HCT116 (cell line): ENCODE results near the gene FRK. TPM values are rescaled to one million over a fixed set of nuclear protein-coding genes. Genes with fewer than 3 reads are reported as not detected.

Experiments used
- ATAC-seq: fragments of 200-7000 bp; cut with Tn5 transposase; 2 replicates; pipeline ENCODE4 v1.9.1; 2020; ENCODE audit warnings: mild to moderate bottlenecking, moderate library complexity
- BruUV-seq: library from RNA; stranded (reverse); fragments of 400-500 nt; replicated peaks from 2 replicates; lab custom pipeline; 2021; lab: Mats Ljungman, UMichigan
- CTCF ChIA-PET: fragments of 300-600 bp; sonication (Branson Sonifier 250); formaldehyde crosslinking; loops from one replicate; lab custom pipeline; 2021; ENCODE audit warnings: antibody characterized with exemption; lab: Charles Lee
- POLR2A ChIA-PET: fragments of 300-600, 350-600 bp; sonication (Branson Sonifier 250); formaldehyde crosslinking; loops from one replicate; lab custom pipeline; 2021; ENCODE audit warnings: antibody characterized with exemption; lab: Charles Lee
- RAD21 ChIA-PET, 2 experiments: fragments of 300-600 bp; sonication (Branson Sonifier 250); formaldehyde crosslinking; loops; one replicate each; lab custom pipeline; 2023; ENCODE audit warnings: low total read pairs in 2 of 2; ENCODE audit not compliant: uncharacterized antibody in 2 of 2, unreplicated experiment in 2 of 2, low non-redundant PET in 1 of 2; lab: Charles Lee
- DNase-seq: peaks from one replicate; pipeline ENCODE4 v3.0.0-alpha.2; 2010; ENCODE audit warnings: low read depth, low spot score
- H2AFZ ChIP-seq: fragments of 200-600 bp; shearing (Covaris generic), sonication (generic); 2 replicates; pipeline ENCODE4 v1.6.1; 2017; ENCODE audit warnings: low read depth, mixed run types, mixed read lengths, antibody characterized with exemption, low read length; ENCODE audit not compliant: poor library complexity, severe bottlenecking
- H3K27ac ChIP-seq: 2 replicates; pipeline ENCODE4 v1.5.1; 2012; ENCODE audit warnings: low read depth, low read length
- H3K27me3 ChIP-seq: fragments of 200-600 bp; sonication (generic); 2 replicates; pipeline ENCODE4 v1.6.1; 2016; ENCODE audit warnings: mixed run types, low read length, mixed read lengths; ENCODE audit not compliant: insufficient read depth
- H3K36me3 ChIP-seq, 2 experiments: fragments of 200-500 bp in 1 of 2; fragments of 200-600 bp in 1 of 2; sonication (Bioruptor generic) in 1 of 2; sonication (generic) in 1 of 2; 2 replicates each; pipeline versions ENCODE4 v1.5.1 to v1.6.1; 2014 to 2016; ENCODE audit warnings: low read length in 2 of 2, inconsistent platforms in 1 of 2, mixed read lengths in 1 of 2, mixed run types in 1 of 2; ENCODE audit not compliant: insufficient read depth in 2 of 2, control insufficient read depth in 1 of 2
- H3K4me1 ChIP-seq, 2 experiments: fragments of 200-600 bp in 1 of 2; sonication (generic) in 1 of 2; 2 replicates each; pipeline versions ENCODE4 v1.5.1 to v1.6.1; 2012 to 2017; ENCODE audit warnings: low read length in 2 of 2, inconsistent platforms in 1 of 2, mild to moderate bottlenecking in 1 of 2, mixed read lengths in 1 of 2, mixed run types in 1 of 2, moderate library complexity in 1 of 2; ENCODE audit not compliant: insufficient read depth in 2 of 2, control insufficient read depth in 1 of 2
- H3K4me2 ChIP-seq: fragments of 200-600 bp; sonication (generic); 2 replicates; pipeline ENCODE4 v1.6.1; 2017; ENCODE audit warnings: mixed run types, low read length, mixed read lengths
- H3K4me3 ChIP-seq, 2 experiments: fragments of 200-600 bp in 1 of 2; sonication (generic) in 1 of 2; replicated peaks in 1 of 2; 2 replicates each; pipeline ENCODE4 v1.5.1; 2011 to 2016; ENCODE audit warnings: low read length in 2 of 2, control low read depth in 1 of 2, low read depth in 1 of 2, mild to moderate bottlenecking in 1 of 2, mixed read lengths in 1 of 2, mixed run types in 1 of 2
- H3K79me2 ChIP-seq: fragments of 200-600 bp; sonication (generic); 2 replicates; pipeline ENCODE4 v1.6.1; 2017; ENCODE audit warnings: mild to moderate bottlenecking, mixed run types, low read length, moderate library complexity, mixed read lengths; ENCODE audit not compliant: insufficient read depth
- H3K9ac ChIP-seq: fragments of 200-600 bp; sonication (generic); 2 replicates; pipeline ENCODE4 v1.6.1; 2016; ENCODE audit warnings: low read length, mixed read lengths
- H3K9me2 ChIP-seq: fragments of 200-600 bp; sonication (generic), shearing (Covaris generic); 2 replicates; pipeline ENCODE4 v1.6.1; 2017; ENCODE audit warnings: mixed run types, mild to moderate bottlenecking, moderate library complexity; ENCODE audit not compliant: insufficient read depth
- H3K9me3 ChIP-seq, 2 experiments: fragments of 200-500 bp in 1 of 2; fragments of 200-600 bp in 1 of 2; sonication (Bioruptor generic) in 1 of 2; sonication (generic) in 1 of 2; 2 replicates each; pipeline ENCODE4 v1.6.1; 2014 to 2017; ENCODE audit warnings: low read length in 2 of 2, mixed read lengths in 2 of 2, inconsistent platforms in 1 of 2, low read depth in 1 of 2, mild to moderate bottlenecking in 1 of 2, mixed run types in 1 of 2, moderate library complexity in 1 of 2; ENCODE audit not compliant: control insufficient read depth in 1 of 2, insufficient read depth in 1 of 2
- H4K20me1 ChIP-seq: fragments of 200-600 bp; sonication (generic), shearing (Covaris generic); 2 replicates; pipeline ENCODE4 v1.6.1; 2017; ENCODE audit warnings: mixed run types, mild to moderate bottlenecking, moderate library complexity; ENCODE audit not compliant: insufficient read depth
- CEBPB ChIP-seq: IDR thresholded peaks from 2 replicates; pipeline ENCODE4 v1.6.1; 2012; ENCODE audit warnings: low read depth
- EZH2 ChIP-seq: fragments of 200-600 bp; sonication (generic); IDR thresholded peaks from 2 replicates; pipeline ENCODE4 v1.6.1; 2017; ENCODE audit warnings: antibody characterized with exemption, mixed run types
- POLR2A ChIP-seq: IDR thresholded peaks from 2 replicates; pipeline ENCODE4 v1.7.0; 2011; ENCODE audit warnings: borderline replicate concordance; ENCODE audit not compliant: insufficient read depth, insufficient read length; ENCODE audit errors: extremely low read depth
- POLR2AphosphoS5 ChIP-seq: IDR thresholded peaks from 2 replicates; pipeline ENCODE4 v1.6.1; 2011; ENCODE audit warnings: mild to moderate bottlenecking, low read depth, low read length, moderate library complexity
- YY1 ChIP-seq: IDR thresholded peaks from 2 replicates; pipeline ENCODE4 v1.6.1; 2011; ENCODE audit warnings: low read length, low read depth, moderate library complexity, mild to moderate bottlenecking; ENCODE audit not compliant: insufficient replicate concordance; ENCODE audit errors: extremely low read depth
- intact Hi-C: fragments of 100-400 bp; cut with micrococcal nuclease; formaldehyde crosslinking; loops from 2 replicates; pipeline ENCODE4 v1.10.0; 2022
- total RNA-seq: library from RNA; stranded (reverse); gene quantifications from one replicate; pipeline ENCODE4 v1.2.1, GENCODE V29; 2021; ENCODE audit not compliant: unreplicated experiment
- TF ChIP-seq, protein P1 (sequence below): IDR thresholded peaks from 2 replicates; pipeline ENCODE4 v1.6.1; 2011; ENCODE audit warnings: mild to moderate bottlenecking, low read length, moderate library complexity; ENCODE audit not compliant: insufficient replicate concordance; ENCODE audit errors: extremely low read depth
- TF ChIP-seq, protein P2 (sequence below): IDR thresholded peaks from 2 replicates; pipeline ENCODE4 v1.6.1; 2012
- TF ChIP-seq, protein P3 (sequence below), 3 experiments: fragments of 200-600 bp in 1 of 3; sonication (generic) in 1 of 3; IDR thresholded peaks in 2 of 3; conservative IDR thresholded peaks in 1 of 3; 2 replicates each; pipeline ENCODE4 v1.5.1; 2012 to 2017; ENCODE audit warnings: low read depth in 2 of 3, low read length in 2 of 3, antibody characterized with exemption in 1 of 3, borderline replicate concordance in 1 of 3, control low read depth in 1 of 3, mild to moderate bottlenecking in 1 of 3, mixed read lengths in 1 of 3, mixed run types in 1 of 3, moderate library complexity in 1 of 3; ENCODE audit not compliant: insufficient read depth in 1 of 3

The FRK gene
- total RNA-seq, 1 experiment from 2014 or later, result 3.7 TPM

DNA sequence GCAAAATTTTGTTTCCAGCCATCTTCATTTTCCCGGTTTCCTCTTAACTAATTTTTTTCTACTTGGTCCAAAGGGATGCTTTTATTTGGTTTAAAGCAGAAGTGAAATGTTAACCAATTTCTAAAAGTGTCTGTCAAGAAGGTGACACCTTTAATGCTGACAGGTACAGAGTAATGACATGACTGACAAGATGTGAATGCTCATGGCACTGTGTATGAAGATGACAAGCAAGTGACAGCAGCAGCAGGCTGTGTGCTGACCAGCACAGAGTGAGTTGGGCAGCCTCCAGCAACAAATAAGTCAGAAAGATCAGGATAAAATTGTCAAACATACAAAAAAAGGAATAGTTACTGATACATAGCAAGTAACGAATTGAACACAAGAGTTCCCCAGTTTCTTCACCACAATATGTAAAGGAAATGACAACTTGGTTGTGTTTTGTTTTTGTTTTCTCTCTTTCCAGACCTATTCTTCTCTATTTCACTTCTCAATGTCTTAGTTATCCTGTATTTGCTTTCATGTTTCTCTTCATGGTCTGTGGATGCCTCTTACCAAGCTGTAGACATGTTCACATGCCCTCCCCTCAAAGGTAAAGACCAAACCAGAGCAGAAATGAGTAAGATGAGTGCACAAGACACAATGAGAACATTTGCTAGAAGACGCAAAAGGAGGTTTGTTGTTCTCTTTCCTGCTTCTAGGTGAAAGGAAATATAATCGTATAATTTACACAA lies 174.9 kb downstream of the FRK start:
- H4K20me1 ChIP-seq, result no peaks in the 10 kb centered on the region
- peaks cover 0 to 15% of the 10 kb centered on the region in 2 experiments; a peak in 2 of 4 replicates for H3K4me1 ChIP-seq
- no peak overlapping the region for H2AFZ ChIP-seq
- H3K4me2 ChIP-seq, result no peak overlapping the region
- H3K4me3 ChIP-seq, result no peak overlapping the region
- CTCF ChIA-PET, result no interaction called here
- H3K36me3 ChIP-seq, result no peaks in the 10 kb centered on the region
- POLR2A ChIA-PET, result no interaction called here
- ATAC-seq, result no peak
- H3K9ac ChIP-seq, result no peak overlapping the region
- intact Hi-C loops, result no loop called here
- H3K9me3 ChIP-seq, result no peaks in the 10 kb centered on the region
- H3K9me2 ChIP-seq, result no peaks in the 10 kb centered on the region
- TF ChIP-seq CEBPB (no peak), POLR2AphosphoS5 (no peak), EZH2 (no peak), POLR2A (no peak), YY1 (no peak)
- TF ChIP-seq, protein P1, sequence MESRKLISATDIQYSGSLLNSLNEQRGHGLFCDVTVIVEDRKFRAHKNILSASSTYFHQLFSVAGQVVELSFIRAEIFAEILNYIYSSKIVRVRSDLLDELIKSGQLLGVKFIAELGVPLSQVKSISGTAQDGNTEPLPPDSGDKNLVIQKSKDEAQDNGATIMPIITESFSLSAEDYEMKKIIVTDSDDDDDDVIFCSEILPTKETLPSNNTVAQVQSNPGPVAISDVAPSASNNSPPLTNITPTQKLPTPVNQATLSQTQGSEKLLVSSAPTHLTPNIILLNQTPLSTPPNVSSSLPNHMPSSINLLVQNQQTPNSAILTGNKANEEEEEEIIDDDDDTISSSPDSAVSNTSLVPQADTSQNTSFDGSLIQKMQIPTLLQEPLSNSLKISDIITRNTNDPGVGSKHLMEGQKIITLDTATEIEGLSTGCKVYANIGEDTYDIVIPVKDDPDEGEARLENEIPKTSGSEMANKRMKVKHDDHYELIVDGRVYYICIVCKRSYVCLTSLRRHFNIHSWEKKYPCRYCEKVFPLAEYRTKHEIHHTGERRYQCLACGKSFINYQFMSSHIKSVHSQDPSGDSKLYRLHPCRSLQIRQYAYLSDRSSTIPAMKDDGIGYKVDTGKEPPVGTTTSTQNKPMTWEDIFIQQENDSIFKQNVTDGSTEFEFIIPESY, result no peak
- TF ChIP-seq, protein P2, sequence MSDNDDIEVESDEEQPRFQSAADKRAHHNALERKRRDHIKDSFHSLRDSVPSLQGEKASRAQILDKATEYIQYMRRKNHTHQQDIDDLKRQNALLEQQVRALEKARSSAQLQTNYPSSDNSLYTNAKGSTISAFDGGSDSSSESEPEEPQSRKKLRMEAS, result no peak
- TF ChIP-seq, protein P3, sequence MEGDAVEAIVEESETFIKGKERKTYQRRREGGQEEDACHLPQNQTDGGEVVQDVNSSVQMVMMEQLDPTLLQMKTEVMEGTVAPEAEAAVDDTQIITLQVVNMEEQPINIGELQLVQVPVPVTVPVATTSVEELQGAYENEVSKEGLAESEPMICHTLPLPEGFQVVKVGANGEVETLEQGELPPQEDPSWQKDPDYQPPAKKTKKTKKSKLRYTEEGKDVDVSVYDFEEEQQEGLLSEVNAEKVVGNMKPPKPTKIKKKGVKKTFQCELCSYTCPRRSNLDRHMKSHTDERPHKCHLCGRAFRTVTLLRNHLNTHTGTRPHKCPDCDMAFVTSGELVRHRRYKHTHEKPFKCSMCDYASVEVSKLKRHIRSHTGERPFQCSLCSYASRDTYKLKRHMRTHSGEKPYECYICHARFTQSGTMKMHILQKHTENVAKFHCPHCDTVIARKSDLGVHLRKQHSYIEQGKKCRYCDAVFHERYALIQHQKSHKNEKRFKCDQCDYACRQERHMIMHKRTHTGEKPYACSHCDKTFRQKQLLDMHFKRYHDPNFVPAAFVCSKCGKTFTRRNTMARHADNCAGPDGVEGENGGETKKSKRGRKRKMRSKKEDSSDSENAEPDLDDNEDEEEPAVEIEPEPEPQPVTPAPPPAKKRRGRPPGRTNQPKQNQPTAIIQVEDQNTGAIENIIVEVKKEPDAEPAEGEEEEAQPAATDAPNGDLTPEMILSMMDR (IDR thresholded peaks at IDR 0.05 in 2 of 3, conservative IDR thresholded peaks at IDR 0.05 in 1 of 3; ENCODE audit: borderline replicate concordance in 1 of 3, insufficient read depth in 1 of 3, low read depth in 2 of 3, low read length in 2 of 3), result no peak
- no peak overlapping the region for H3K27ac ChIP-seq
- peaks cover 12% of the 10 kb centered on the region; the same call in 1 of the 2 replicates for H3K27me3 ChIP-seq
- DNase-seq, result no peak
- RAD21 ChIA-PET, result no interaction called here
- no TSS peak for BruUV-seq
- H3K79me2 ChIP-seq, result no peaks in the 10 kb centered on the region
